ENCODE measurements around the gene TTLL11. TPM values are rescaled to one million over a fixed set of nuclear protein-coding genes. Genes with fewer than 3 reads are reported as not detected.

The TTLL11 gene
- total and polyA plus RNA-seq, 2 experiments from 2014 or later, result 5.1 to 6.3 TPM

DNA sequence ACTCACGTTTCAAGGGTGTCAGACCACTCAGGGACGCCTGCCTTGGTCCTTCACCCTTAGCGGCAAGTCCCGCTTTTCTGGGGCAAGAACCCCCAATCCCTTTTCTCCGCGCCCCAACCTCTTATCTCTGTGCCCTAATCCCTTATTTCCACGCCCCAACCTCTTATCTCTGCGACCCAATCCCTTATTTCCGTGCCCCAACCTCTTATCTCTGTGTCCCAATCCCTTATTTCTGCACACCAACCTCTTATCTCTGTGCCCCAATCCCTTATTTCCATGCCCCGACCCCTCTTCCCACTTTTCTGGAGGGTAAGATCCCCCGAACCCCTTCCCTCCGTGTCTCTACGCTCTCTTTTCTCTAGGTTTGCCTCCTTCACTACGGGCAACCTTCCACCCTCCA, 302.3 kb downstream of the TTLL11 start:
- no peaks in the 10 kb centered on the region for H3K9me2 ChIP-seq (ENCODE audit: insufficient read depth)
- H3K9me3 ChIP-seq (ENCODE audit: low read depth), result no peaks in the 10 kb centered on the region
- TF ChIP-seq EZH2 (IDR thresholded peaks at IDR 0.05; ENCODE audit: insufficient read depth, poor library complexity, severe bottlenecking), result no peak
- TF ChIP-seq EZH2phosphoT487 (IDR thresholded peaks at IDR 0.05; ENCODE audit: insufficient read depth, low read depth), result no peak
- no peaks in the 10 kb centered on the region for H3K27me3 ChIP-seq (replicated peaks; ENCODE audit: insufficient read depth)
- no peak overlapping the region for H3K4me3 ChIP-seq
- H3K4me1 ChIP-seq (ENCODE audit: insufficient read depth), result no peaks in the 10 kb centered on the region
- no peak overlapping the region for H3K4me2 ChIP-seq (ENCODE audit: unreplicated experiment)
- WGBS, 2 experiments (ENCODE audit: low coverage in 1 of 2, low lambda C conversion rate in 2 of 2, missing lambda C conversion rate in 2 of 2), result 69 to 79% methylated on average over 14 of the region's 14 CpGs
- no peak overlapping the region for H3K27ac ChIP-seq
- in situ Hi-C loops (cut with MboI), result no loop called here
- DNase-seq, result no peak
- H3K36me3 ChIP-seq (ENCODE audit: low read depth), result no peaks in the 10 kb centered on the region
- H3F3A ChIP-seq (ENCODE audit: insufficient read depth), result no peaks in the 10 kb centered on the region
- no peak overlapping the region for H2AFZ ChIP-seq
- no peak overlapping the region for H3K9ac ChIP-seq
- no peaks in the 10 kb centered on the region for H3K79me2 ChIP-seq (ENCODE audit: insufficient read depth)
- H4K20me1 ChIP-seq (ENCODE audit: insufficient read depth), result no peaks in the 10 kb centered on the region

DNA sequence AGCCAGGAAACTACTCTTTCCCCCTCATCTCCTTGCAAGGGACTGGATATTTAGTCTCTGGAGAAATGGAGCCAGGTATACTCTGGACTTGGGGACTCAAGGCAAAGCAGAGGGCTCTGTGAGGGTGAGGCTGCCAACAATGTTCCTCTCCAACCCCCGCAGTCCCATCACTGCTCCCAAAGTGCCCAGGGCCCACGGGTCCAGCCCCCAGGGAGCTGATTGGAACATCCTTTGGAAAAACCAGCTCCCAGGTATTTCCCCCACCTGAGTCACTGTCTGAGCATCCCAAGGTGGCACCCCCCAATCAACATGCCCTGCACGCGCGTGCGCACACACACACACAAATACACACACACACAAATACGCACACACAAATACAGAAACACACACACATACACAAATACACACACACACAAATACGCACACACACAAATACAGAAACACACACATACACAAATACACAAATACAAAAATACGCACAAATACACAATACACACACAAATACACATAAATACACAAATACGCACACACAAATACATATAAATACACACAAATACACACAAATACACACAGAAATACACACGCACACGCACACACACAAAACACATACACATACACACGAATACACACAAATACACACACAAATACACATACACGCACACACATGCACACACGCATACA, 304.3 kb downstream of the TTLL11 start:
- H3K27me3 ChIP-seq (replicated peaks; ENCODE audit: insufficient read depth), result no peaks in the 10 kb centered on the region
- TF ChIP-seq EZH2phosphoT487 (IDR thresholded peaks at IDR 0.05; ENCODE audit: insufficient read depth, low read depth), result no peak
- no peak for TF ChIP-seq EZH2 (IDR thresholded peaks at IDR 0.05; ENCODE audit: insufficient read depth, poor library complexity, severe bottlenecking)
- H3K79me2 ChIP-seq (ENCODE audit: insufficient read depth), result no peaks in the 10 kb centered on the region
- H3F3A ChIP-seq (ENCODE audit: insufficient read depth), result no peaks in the 10 kb centered on the region
- H4K20me1 ChIP-seq (ENCODE audit: insufficient read depth), result no peaks in the 10 kb centered on the region
- H3K4me3 ChIP-seq, result no peak overlapping the region
- in situ Hi-C loops (cut with MboI), result no loop called here
- no peak overlapping the region for H3K27ac ChIP-seq
- no peaks in the 10 kb centered on the region for H3K36me3 ChIP-seq (ENCODE audit: low read depth)
- DNase-seq, result no peak
- H3K9me2 ChIP-seq (ENCODE audit: insufficient read depth), result no peaks in the 10 kb centered on the region
- H3K9me3 ChIP-seq (ENCODE audit: low read depth), result no peaks in the 10 kb centered on the region
- WGBS, 2 experiments (ENCODE audit: low coverage in 1 of 2, low lambda C conversion rate in 2 of 2, missing lambda C conversion rate in 2 of 2), result 89 to 95% methylated on average over 15 of the region's 15 CpGs
- H3K4me1 ChIP-seq (ENCODE audit: insufficient read depth), result no peaks in the 10 kb centered on the region
- H3K9ac ChIP-seq, result no peak overlapping the region
- H3K4me2 ChIP-seq (ENCODE audit: unreplicated experiment), result no peak overlapping the region
- no peak overlapping the region for H2AFZ ChIP-seq

DNA sequence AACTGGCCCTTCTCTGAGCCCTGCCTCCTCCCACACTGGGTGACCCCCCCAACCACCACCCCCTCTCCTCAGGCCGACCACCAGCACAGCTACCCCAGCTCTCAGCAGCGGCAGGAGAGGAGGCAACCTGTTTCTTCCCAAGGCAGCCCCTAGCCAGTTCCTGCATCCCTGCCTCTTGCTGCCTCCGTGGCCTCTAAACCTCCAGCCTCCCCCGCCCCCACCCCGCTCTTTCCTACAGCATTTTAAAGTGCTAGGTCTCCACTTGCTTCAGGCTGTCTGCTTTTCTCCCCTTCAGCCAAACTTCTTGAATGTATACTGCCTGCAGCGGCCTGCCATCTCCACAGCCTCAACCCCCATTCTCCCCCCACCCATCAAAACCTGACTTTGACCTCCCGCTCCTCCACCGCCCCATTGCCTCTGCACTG, 306.1 kb downstream of the TTLL11 start:
- H3K9ac ChIP-seq, result no peak overlapping the region
- H2AFZ ChIP-seq, result no peak overlapping the region
- no peak overlapping the region for H3K4me2 ChIP-seq (ENCODE audit: unreplicated experiment)
- H3K27me3 ChIP-seq (replicated peaks; ENCODE audit: insufficient read depth), result no peaks in the 10 kb centered on the region
- in situ Hi-C loops (cut with MboI), result no loop called here
- H3K27ac ChIP-seq, result no peak overlapping the region
- no peaks in the 10 kb centered on the region for H4K20me1 ChIP-seq (ENCODE audit: insufficient read depth)
- WGBS, 2 experiments (ENCODE audit: low coverage in 1 of 2, low lambda C conversion rate in 2 of 2, missing lambda C conversion rate in 2 of 2), result 88 to 94% methylated on average over 7 to 8 of the region's 8 CpGs
- no peaks in the 10 kb centered on the region for H3K36me3 ChIP-seq (ENCODE audit: low read depth)
- DNase-seq, result no peak
- no peaks in the 10 kb centered on the region for H3K4me1 ChIP-seq (ENCODE audit: insufficient read depth)
- H3K9me3 ChIP-seq (ENCODE audit: low read depth), result no peaks in the 10 kb centered on the region
- no peaks in the 10 kb centered on the region for H3K79me2 ChIP-seq (ENCODE audit: insufficient read depth)
- no peak overlapping the region for H3K4me3 ChIP-seq
- no peaks in the 10 kb centered on the region for H3K9me2 ChIP-seq (ENCODE audit: insufficient read depth)
- H3F3A ChIP-seq (ENCODE audit: insufficient read depth), result no peaks in the 10 kb centered on the region
- no peak for TF ChIP-seq EZH2phosphoT487 (IDR thresholded peaks at IDR 0.05; ENCODE audit: insufficient read depth, low read depth)
- no peak for TF ChIP-seq EZH2 (IDR thresholded peaks at IDR 0.05; ENCODE audit: insufficient read depth, poor library complexity, severe bottlenecking)

GRCh38 chr9:121786543-121786948, 306.6 kb downstream of the TTLL11 start:
- no peak for TF ChIP-seq EZH2 (IDR thresholded peaks at IDR 0.05; ENCODE audit: insufficient read depth, poor library complexity, severe bottlenecking)
- no peak for TF ChIP-seq EZH2phosphoT487 (IDR thresholded peaks at IDR 0.05; ENCODE audit: insufficient read depth, low read depth)
- Histone ChIP-seq H3K4me1 (ENCODE audit: insufficient read depth) (no peaks in the 10 kb centered on the region), H3K36me3 (ENCODE audit: low read depth) (no peaks in the 10 kb centered on the region), H4K20me1 (ENCODE audit: insufficient read depth) (no peaks in the 10 kb centered on the region), H3K4me2 (ENCODE audit: unreplicated experiment) (no peak overlapping the region), H3K27me3 (replicated peaks; ENCODE audit: insufficient read depth) (no peaks in the 10 kb centered on the region), H3K9me2 (ENCODE audit: insufficient read depth) (no peaks in the 10 kb centered on the region), H3K79me2 (ENCODE audit: insufficient read depth) (no peaks in the 10 kb centered on the region), H3K4me3 (no peak overlapping the region), H3K9ac (no peak overlapping the region), H3K9me3 (ENCODE audit: low read depth) (no peaks in the 10 kb centered on the region), H3K27ac (no peak overlapping the region), H3F3A (ENCODE audit: insufficient read depth) (no peaks in the 10 kb centered on the region), H2AFZ (no peak overlapping the region)
- in situ Hi-C loops (cut with MboI), result no loop called here
- DNase-seq, result no peak
- WGBS, 2 experiments (ENCODE audit: low coverage in 1 of 2, low lambda C conversion rate in 2 of 2, missing lambda C conversion rate in 2 of 2), result 82 to 92% methylated on average over 5 of the region's 5 CpGs
